HepG2 (cell line): Measurements from ENCODE around the gene OR4S2. TPM values are rescaled to one million over a fixed set of nuclear protein-coding genes. Genes with fewer than 3 reads are reported as not detected.

Source experiments
- ATAC-seq: fragments of 200-7000 bp; cut with Tn5 transposase; 3 replicates; pipeline ENCODE4 v1.9.1; 2020; ENCODE audit warnings: mild to moderate bottlenecking, moderate library complexity
- BruUV-seq: library from RNA; stranded (reverse); fragments of 400-500 nt; replicated peaks from 2 replicates; lab custom pipeline; 2021; lab: Mats Ljungman, UMichigan
- CTCF ChIA-PET: fragments of 300-600 bp; formaldehyde crosslinking; extraction: SDS; loops from one replicate; lab custom pipeline; 2021; ENCODE audit warnings: low total read pairs, inconsistent platforms, low intra/inter-chr PET ratio; lab: Yijun Ruan, JAX
- POLR2A ChIA-PET: fragments of 350-600 bp; sonication (Branson Sonifier 250); formaldehyde crosslinking; loops from one replicate; lab custom pipeline; 2020; ENCODE audit warnings: antibody characterized with exemption, inconsistent platforms; lab: Yijun Ruan, JAX
- DNase-seq: peaks from one replicate; pipeline ENCODE4 v3.0.0-alpha.2; 2015; ENCODE audit warnings: low spot score
- FAIRE-seq: peaks from 3 replicates; lab custom pipeline; 2011; peaks lifted over from hg19 to GRCh38; lab: Jason Lieb, UNC
- H2AFZ ChIP-seq: one replicate; pipeline ENCODE4 v1.6.1; 2011; ENCODE audit warnings: low read length, inconsistent platforms
- H3K27ac ChIP-seq: fragments of 300-600 bp; 3 replicates; pipeline ENCODE4 v1.8.0; 2011; ENCODE audit warnings: mixed run types, mild to moderate bottlenecking, mixed read lengths, low read length, inconsistent platforms; ENCODE audit not compliant: insufficient read depth; ENCODE audit errors: extremely low read length
- H3K27me3 ChIP-seq, 2 experiments: fragments of 200-600 bp in 1 of 2; 2 replicates in 1 of 2; 3 replicates in 1 of 2; pipeline versions ENCODE4 v1.6.0 to v1.8.0; 2011; ENCODE audit warnings: low read length in 2 of 2, mild to moderate bottlenecking in 2 of 2, moderate library complexity in 2 of 2, inconsistent platforms in 1 of 2; ENCODE audit not compliant: insufficient read depth in 2 of 2, control insufficient read depth in 1 of 2
- H3K36me3 ChIP-seq, 2 experiments: fragments of 200-600 bp in 1 of 2; replicated peaks in 1 of 2; 2 replicates in 1 of 2; 3 replicates in 1 of 2; pipeline versions ENCODE4 v1.5.1 to v1.8.0; 2011; ENCODE audit warnings: low read length in 2 of 2, inconsistent platforms in 1 of 2; ENCODE audit not compliant: insufficient read depth in 2 of 2, control insufficient read depth in 1 of 2
- H3K4me1 ChIP-seq: 2 replicates; pipeline ENCODE4 v1.5.1; 2012; ENCODE audit warnings: low read length, inconsistent platforms; ENCODE audit not compliant: insufficient read depth
- H3K4me2 ChIP-seq: 2 replicates; pipeline ENCODE4 v1.6.0; 2011; ENCODE audit warnings: low read depth, low read length, inconsistent platforms
- H3K4me3 ChIP-seq, 3 experiments: fragments of 200-600 bp in 1 of 3; sonication (generic), shearing (Covaris generic) in 1 of 3; replicated peaks in 1 of 3; 2 replicates each; pipeline ENCODE4 v1.5.1; 2011 to 2016; ENCODE audit warnings: low read length in 3 of 3, inconsistent platforms in 2 of 3, low read depth in 2 of 3, mild to moderate bottlenecking in 2 of 3, control low read depth in 1 of 3, mixed read lengths in 1 of 3; ENCODE audit not compliant: insufficient read depth in 1 of 3
- H3K79me2 ChIP-seq: one replicate; pipeline ENCODE4 v1.6.1; 2011; ENCODE audit warnings: low read length, inconsistent platforms; ENCODE audit not compliant: insufficient read depth
- H3K9ac ChIP-seq: 2 replicates; pipeline ENCODE4 v1.6.0; 2011; ENCODE audit warnings: mild to moderate bottlenecking, low read depth, low read length, inconsistent platforms; ENCODE audit not compliant: insufficient read depth
- H3K9me3 ChIP-seq: 2 replicates; pipeline ENCODE4 v1.5.1; 2012; ENCODE audit warnings: mild to moderate bottlenecking, low read length
- H4K20me1 ChIP-seq: 2 replicates; pipeline ENCODE4 v1.6.0; 2011; ENCODE audit warnings: inconsistent platforms, mild to moderate bottlenecking, low read length, moderate library complexity; ENCODE audit not compliant: insufficient read depth
- ARNT2 ChIP-seq: sonication (generic); formaldehyde crosslinking; IDR thresholded peaks from 2 replicates; pipeline ENCODE4 v1.8.0; 2022; ENCODE audit warnings: mild to moderate bottlenecking, low read depth, missing genetic modification reagents, moderate library complexity
- CC2D1A ChIP-seq: sonication (generic); formaldehyde crosslinking; IDR thresholded peaks from 2 replicates; pipeline ENCODE4 v1.8.1; 2023; ENCODE audit warnings: mild to moderate bottlenecking, missing genetic modification reagents
- FOXP4 ChIP-seq: sonication (generic); formaldehyde crosslinking; IDR thresholded peaks from 2 replicates; pipeline ENCODE4 v1.4.0; 2020; ENCODE audit warnings: missing genetic modification reagents
- HNRNPUL1 ChIP-seq: fragments of 200-400 bp; formaldehyde crosslinking; IDR thresholded peaks from 2 replicates; pipeline ENCODE4 v1.6.1; 2017; ENCODE audit warnings: low read depth, mild to moderate bottlenecking, low read length, moderate library complexity
- MATR3 ChIP-seq: sonication (generic); formaldehyde crosslinking; IDR thresholded peaks from 2 replicates; pipeline ENCODE4 v1.4.0; 2020; ENCODE audit warnings: missing genetic modification reagents
- MEF2D ChIP-seq: sonication (generic); formaldehyde crosslinking; IDR thresholded peaks from 2 replicates; pipeline ENCODE4 v1.5.1; 2020; ENCODE audit warnings: mild to moderate bottlenecking, missing genetic modification reagents
- MYNN ChIP-seq: sonication (generic); formaldehyde crosslinking; IDR thresholded peaks from 2 replicates; pipeline ENCODE4 v1.4.0; 2020; ENCODE audit warnings: mild to moderate bottlenecking, low read depth, missing genetic modification reagents
- TRIM22 ChIP-seq: fragments of 450-650 bp; IDR thresholded peaks from 2 replicates; pipeline ENCODE4 v1.6.1; 2017
- ZBTB14 ChIP-seq: sonication (generic); formaldehyde crosslinking; IDR thresholded peaks from 2 replicates; pipeline ENCODE4 v1.4.0; 2020; ENCODE audit warnings: missing genetic modification reagents
- ZNF614 ChIP-seq: IDR thresholded peaks from 2 replicates; pipeline ENCODE4 v1.6.1; 2018; ENCODE audit warnings: missing biosample characterization, missing genetic modification reagents, inconsistent platforms, borderline replicate concordance
- WGBS: methylation state at CpG from one replicate; pipeline ENCODE4 v1.1.6; 2017; ENCODE audit warnings: low lambda C conversion rate; 5-methylcytosine and 5-hydroxymethylcytosine counted together
- in situ Hi-C: cut with HindIII; loops from 2 replicates; pipeline ENCODE4 v1.10.0; 2017; ENCODE audit warnings: low pct_unique_long_range_greater_than_20kb; ENCODE audit not compliant: extremely low pct_ligation_motif_present
- intact Hi-C: fragments of 100-400 bp; cut with micrococcal nuclease; formaldehyde crosslinking; loops from one replicate; pipeline ENCODE4 v1.10.0; 2022; ENCODE audit not compliant: unreplicated experiment
- polyA plus RNA-seq, 8 experiments: library from polyadenylated mRNA; depleted of rRNA in 3 of 8; stranded (reverse) in 7 of 8; unstranded in 1 of 8; fragments of >200 nt; fragmentation: Illumina TruSeq in 4 of 8; extraction: Trizol in 4 of 8; gene quantifications; 2 replicates each; pipeline versions ENCODE4 v1.2.1 to v1.2.3, GENCODE V29; 2011 to 2016; ENCODE audit warnings: low read depth in 4 of 8, missing spikeins in 1 of 8, mixed read lengths in 1 of 8; ENCODE audit not compliant: insufficient read depth in 1 of 8
- total RNA-seq, 5 experiments: library from RNA; depleted of rRNA; stranded (reverse); fragments of >200 nt; fragmentation: Illumina TruSeq; extraction: Trizol; gene quantifications; 2 replicates each; pipeline ENCODE4 v1.2.3, GENCODE V29; 2016; ENCODE audit warnings: low read depth in 1 of 5

Gene OR4S2
- total and polyA plus RNA-seq, 2 of the 13 experiments (the other 11 are each of a cell fraction or from before 2014, with no cell fraction given): not detected

GRCh38 chr11:55658608-55659007 is 10.5 kb downstream of the OR4S2 start:
- in situ Hi-C loops: no loop called here
- H2AFZ ChIP-seq: no peak overlapping the region

More at GRCh38 chr11:55658608-55659007, 10.5 kb downstream of the OR4S2 start:
- DNase-seq: no peak
- no peaks in the 10 kb centered on the region for H3K4me1 ChIP-seq
- ChIA-PET CTCF (no interaction called here), POLR2A (no interaction called here)
- 20% methylated on average over 1 of the region's 1 CpG for WGBS
- no peaks in the 10 kb centered on the region for H3K36me3 ChIP-seq
- no peak for TF ChIP-seq ZBTB14
- TF ChIP-seq FOXP4 (CRISPR knock-in tag): no peak
- TF ChIP-seq CC2D1A (CRISPR knock-in tag): no peak
- TF ChIP-seq ZNF614 (CRISPR knock-in tag): no peak
- no peak for TF ChIP-seq HNRNPUL1
- no peak for TF ChIP-seq MYNN (CRISPR knock-in tag)
- TF ChIP-seq MEF2D (CRISPR knock-in tag): no peak
- no peak for TF ChIP-seq TRIM22
- TF ChIP-seq ARNT2 (CRISPR knock-in tag): no peak
- no peak for TF ChIP-seq MATR3 (CRISPR knock-in tag)
- intact Hi-C loops: no loop called here
- H3K9ac ChIP-seq: no peak overlapping the region
- H3K27ac ChIP-seq: no peak overlapping the region
- no peak overlapping the region for H3K4me3 ChIP-seq
- H3K4me2 ChIP-seq: no peak overlapping the region
- no peak for ATAC-seq
- no TSS peak for BruUV-seq
- no peaks in the 10 kb centered on the region for H3K79me2 ChIP-seq
- no peaks in the 10 kb centered on the region for H3K27me3 ChIP-seq
- peaks cover 24% of the 10 kb centered on the region for H3K9me3 ChIP-seq
- FAIRE-seq: no peak
- H4K20me1 ChIP-seq: no peaks in the 10 kb centered on the region
